ENCODE results near the gene NPHP1. TPM values are rescaled to one million over a fixed set of nuclear protein-coding genes. Genes with fewer than 3 reads are reported as not detected.
"Not testable (repeated sequence)": the region's sequence is repeated elsewhere in the genome, so short reads cannot be mapped to it uniquely, and the experiment has no call there.

NPHP1 gene
- total and polyA plus RNA-seq, 2 donors (not counting 1 experiment from before 2014, with no cell fraction given): 2.4 TPM

DNA sequence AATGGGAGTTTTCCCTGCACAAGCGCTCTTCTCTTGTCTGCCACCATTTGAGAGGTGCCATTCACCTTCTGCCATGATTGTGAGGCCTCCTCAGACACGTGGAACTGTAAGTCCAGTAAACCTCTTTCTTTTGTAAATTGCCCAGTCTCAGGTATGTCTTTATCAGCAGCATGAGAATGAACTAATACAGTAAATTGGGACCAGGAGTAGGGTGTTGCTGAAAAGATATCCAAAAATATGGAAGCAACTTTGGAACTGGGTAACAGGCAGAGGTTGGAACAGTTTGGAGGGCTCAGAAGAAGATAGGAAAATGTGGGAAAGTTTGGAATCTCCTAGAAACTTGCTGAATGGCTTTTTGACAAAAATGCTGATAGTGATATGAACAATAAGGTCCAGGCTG is 50.6 kb downstream of the NPHP1 start:
- ATAC-seq (ENCODE audit: low read depth); H3K27me3 ChIP-seq (replicated peaks in 1 of 4; ENCODE audit: control extremely low read depth in 1 of 4, control insufficient read depth in 3 of 4, insufficient read depth in 4 of 4, low read length in 3 of 4); H3K4me1 Mint-ChIP-seq; intact Hi-C loops (cut with micrococcal nuclease); H3K4me3 Mint-ChIP-seq; CTCF ChIA-PET; H2AFZ ChIP-seq (ENCODE audit: insufficient read depth, low read depth, low read length, poor library complexity, severe bottlenecking); H4K20me1 ChIP-seq (ENCODE audit: control insufficient read depth, insufficient read depth, low read length, poor library complexity, severe bottlenecking); H3K79me2 ChIP-seq (ENCODE audit: control insufficient read depth, insufficient read depth, low read length); H3K27ac Mint-ChIP-seq; H3K9ac ChIP-seq (ENCODE audit: low read length); H3K27me3 Mint-ChIP-seq; POLR2A ChIA-PET; H3K4me1 ChIP-seq (ENCODE audit: control insufficient read depth in 2 of 2, insufficient read depth in 2 of 2, low read length in 2 of 2); H3K36me3 ChIP-seq (replicated peaks in 1 of 2; ENCODE audit: control extremely low read depth in 1 of 2, control insufficient read depth in 1 of 2, extremely low read depth in 1 of 2, insufficient read depth in 2 of 2, low read length in 1 of 2); H3K9me3 Mint-ChIP-seq (ENCODE audit: insufficient read depth); H3K27ac ChIP-seq (ENCODE audit: low read length in 2 of 2); H3K4me3 ChIP-seq (ENCODE audit: control extremely low read depth in 1 of 5, extremely low read depth in 1 of 5, insufficient read depth in 1 of 5, low read depth in 2 of 5, low read length in 4 of 5); H3K4me2 ChIP-seq (replicated peaks; ENCODE audit: low read depth, low read length, poor library complexity, severe bottlenecking); DNase-seq: not testable (repeated sequence)
- 75% methylated on average over 1 of the region's 2 CpGs for WGBS (ENCODE audit: insufficient coverage)
- peaks cover 2 to 11% (median 5%) of the 10 kb centered on the region in 3 donors for H3K9me3 ChIP-seq (ENCODE audit: control extremely low read depth in 1 of 3, control insufficient read depth in 2 of 3, insufficient read depth in 1 of 3, low read length in 2 of 3)

- Mint-ChIP-seq H3K9me3 (ENCODE audit: insufficient read depth) (peaks cover 9% of the 10 kb centered on the region), H3K27ac (no peak overlapping the region), H3K4me1 (peaks cover 2% of the 10 kb centered on the region), H3K4me3 (no peak overlapping the region), H3K27me3 (no peaks in the 10 kb centered on the region)
- H2AFZ ChIP-seq (ENCODE audit: insufficient read depth, low read depth, low read length, poor library complexity, severe bottlenecking): no peak overlapping the region
- no peaks in the 10 kb centered on the region for H3K27me3 ChIP-seq (replicated peaks in 1 of 4; ENCODE audit: control extremely low read depth in 1 of 4, control insufficient read depth in 3 of 4, insufficient read depth in 4 of 4, low read length in 3 of 4)
- no peak overlapping the region for H3K9ac ChIP-seq (ENCODE audit: low read length)
- H3K36me3 ChIP-seq (replicated peaks in 1 of 2; ENCODE audit: control extremely low read depth in 1 of 2, control insufficient read depth in 1 of 2, extremely low read depth in 1 of 2, insufficient read depth in 2 of 2, low read length in 1 of 2): no peaks in the 10 kb centered on the region
- H3K9me3 ChIP-seq (ENCODE audit: control extremely low read depth in 1 of 3, control insufficient read depth in 2 of 3, insufficient read depth in 1 of 3, low read length in 2 of 3): peaks cover 2 to 11% (median 5%) of the 10 kb centered on the region in 3 donors
- H3K4me3 ChIP-seq (ENCODE audit: control extremely low read depth in 1 of 5, extremely low read depth in 1 of 5, insufficient read depth in 1 of 5, low read depth in 2 of 5, low read length in 4 of 5): no peak overlapping the region
- DNase-seq (no peak), ATAC-seq (ENCODE audit: low read depth) (no peak)
- no peaks in the 10 kb centered on the region for H3K79me2 ChIP-seq (ENCODE audit: control insufficient read depth, insufficient read depth, low read length)
- ChIA-PET CTCF (no interaction called here), POLR2A (no interaction called here)
- H3K27ac ChIP-seq (ENCODE audit: low read length in 2 of 2): no peak overlapping the region
- H3K4me1 ChIP-seq (ENCODE audit: control insufficient read depth in 2 of 2, insufficient read depth in 2 of 2, low read length in 2 of 2): no peaks in the 10 kb centered on the region
- H4K20me1 ChIP-seq (ENCODE audit: control insufficient read depth, insufficient read depth, low read length, poor library complexity, severe bottlenecking): no peaks in the 10 kb centered on the region
- no peak overlapping the region for H3K4me2 ChIP-seq (replicated peaks; ENCODE audit: low read depth, low read length, poor library complexity, severe bottlenecking)
- WGBS (ENCODE audit: insufficient coverage): no CpG with 5 or more reads among the region's 2 CpGs
- intact Hi-C loops (cut with micrococcal nuclease): no loop called here
- TF ChIP-seq EZH2 (IDR thresholded peaks at IDR 0.05; ENCODE audit: borderline replicate concordance, insufficient read depth, low read depth, low read length, poor library complexity, severe bottlenecking): no peak
- TF ChIP-seq, protein P1, sequence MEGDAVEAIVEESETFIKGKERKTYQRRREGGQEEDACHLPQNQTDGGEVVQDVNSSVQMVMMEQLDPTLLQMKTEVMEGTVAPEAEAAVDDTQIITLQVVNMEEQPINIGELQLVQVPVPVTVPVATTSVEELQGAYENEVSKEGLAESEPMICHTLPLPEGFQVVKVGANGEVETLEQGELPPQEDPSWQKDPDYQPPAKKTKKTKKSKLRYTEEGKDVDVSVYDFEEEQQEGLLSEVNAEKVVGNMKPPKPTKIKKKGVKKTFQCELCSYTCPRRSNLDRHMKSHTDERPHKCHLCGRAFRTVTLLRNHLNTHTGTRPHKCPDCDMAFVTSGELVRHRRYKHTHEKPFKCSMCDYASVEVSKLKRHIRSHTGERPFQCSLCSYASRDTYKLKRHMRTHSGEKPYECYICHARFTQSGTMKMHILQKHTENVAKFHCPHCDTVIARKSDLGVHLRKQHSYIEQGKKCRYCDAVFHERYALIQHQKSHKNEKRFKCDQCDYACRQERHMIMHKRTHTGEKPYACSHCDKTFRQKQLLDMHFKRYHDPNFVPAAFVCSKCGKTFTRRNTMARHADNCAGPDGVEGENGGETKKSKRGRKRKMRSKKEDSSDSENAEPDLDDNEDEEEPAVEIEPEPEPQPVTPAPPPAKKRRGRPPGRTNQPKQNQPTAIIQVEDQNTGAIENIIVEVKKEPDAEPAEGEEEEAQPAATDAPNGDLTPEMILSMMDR (IDR thresholded peaks at IDR 0.05): no peak
Observed at GRCh38 chr2:110153416-110153815, 51.4 kb downstream of the NPHP1 start.
